Heart right ventricle (tissue), 16 donors: ENCODE measurements around the gene TRIM23. TPM values are rescaled to one million over a fixed set of nuclear protein-coding genes. Genes with fewer than 3 reads are reported as not detected.

Source experiments
- ATAC-seq, 8 donors: fragments of 200-7000 bp; cut with Tn5 transposase; one replicate each; pipeline ENCODE4 v1.9.1; 2020; ENCODE audit warnings: mild to moderate bottlenecking in 8 of 8, moderate library complexity in 8 of 8, moderate number of reproducible peaks in 1 of 8
- DNase-seq, 2 donors: peaks; one replicate each; pipeline ENCODE4 v3.0.0-alpha.2; 2020
- H3K27ac ChIP-seq, 10 donors: fragments of 200-600 bp; sonication (generic) in 2 of 10; one replicate each; pipeline versions ENCODE4 v1.5.0 to v1.8.0; 2020 to 2022; ENCODE audit warnings: mild to moderate bottlenecking in 3 of 10
- H3K27me3 ChIP-seq, 7 donors: fragments of 200-600 bp; one replicate each; pipeline ENCODE4 v1.8.0; 2021 to 2022; ENCODE audit warnings: mild to moderate bottlenecking in 2 of 7
- H3K36me3 ChIP-seq, 9 donors: fragments of 200-600 bp; sonication (generic) in 1 of 9; one replicate each; pipeline versions ENCODE4 v1.5.0 to v1.8.0; 2020 to 2022; ENCODE audit warnings: mild to moderate bottlenecking in 2 of 9
- H3K4me1 ChIP-seq, 9 donors: fragments of 200-600 bp; sonication (generic) in 1 of 9; one replicate each; pipeline versions ENCODE4 v1.5.0 to v1.8.0; 2020 to 2022; ENCODE audit warnings: mild to moderate bottlenecking in 4 of 9
- H3K4me3 ChIP-seq, 10 donors: fragments of 200-600 bp; sonication (generic) in 2 of 10; one replicate each; pipeline versions ENCODE4 v1.5.0 to v1.8.0; 2020 to 2022; ENCODE audit warnings: mild to moderate bottlenecking in 7 of 10, moderate library complexity in 2 of 10
- H3K9me3 ChIP-seq, 11 donors: fragments of 200-600 bp in 10 of 11; sonication (generic) in 2 of 11; one replicate each; pipeline versions ENCODE4 v1.5.0 to v1.8.0; 2013 to 2022; ENCODE audit warnings: mild to moderate bottlenecking in 2 of 11, control low read depth in 1 of 11, moderate library complexity in 1 of 11
- WGBS, 2 donors: extraction: QIAGEN DNeasy Blood & Tissue Kit; methylation state at CpG; one replicate each; pipeline ENCODE4 v1.1.7; 2013; ENCODE audit warnings: inconsistent platforms in 1 of 2; 5-methylcytosine and 5-hydroxymethylcytosine counted together
- intact Hi-C, 10 donors: fragments of 100-400 bp; cut with DNase I; formaldehyde crosslinking; loops; one replicate each; pipeline versions ENCODE4 v1.11.1 to v1.14.2; 2022
- polyA plus RNA-seq, 2 donors: library from polyadenylated mRNA; stranded (reverse); fragments of 200-250 nt; gene quantifications; one replicate each; pipeline ENCODE4 v1.2.3, GENCODE V29; 2013
- total RNA-seq, 10 donors: library from RNA; stranded (reverse); fragmentation: NEBNext Ultra II Directional in 3 of 10; extraction: Animal tissue kit (Norgen Biotek cat#: 25700) in 3 of 10; gene quantifications; one replicate each; pipeline versions ENCODE4 v1.2.1 to v1.2.4, GENCODE V29; 2021 to 2023
- TF ChIP-seq, protein P1 (sequence below), 9 donors: fragments of 200-600 bp; sonication (generic) in 2 of 9; IDR thresholded peaks; one replicate each; pipeline versions ENCODE4 v1.5.0 to v1.8.0; 2021 to 2022; ENCODE audit warnings: antibody characterized with exemption in 9 of 9, mild to moderate bottlenecking in 5 of 9, moderate library complexity in 1 of 9
- donor health status: Arrhythmogenic right ventricular cardiomyopathy.
- donor health status: ischemic (EF 13 %, LVEDD 7.1; RV severe dilation, severe dysfunction).
- donor health status: healthy with polysubstance abuse.
- donor health status: DM: no; HTN: yes; CAD: no.
- donor health status: DM: no; HTN: no; CAD: no.
- donor health status: ischemic (EF 25% LVEDD 6.9; RV normal size, moderate dysfunction).
- donor health status: ischemic (EF 25% LVEDD 5.7; RV mildly dilated, moderate dysfunction).
- donor health status: healthy.
- donor health status: DM: yes; HTN: yes; CAD: no.
- donor health status: Ischemic cardiomyopathy.
- donor health status: ischemic (EF 35%, LVEDD 5.7; RV mildly dilated, moderate dysfunction).
- donor health status: nonischemic (EF 11% LVEDD 7.7; RV severe dilation, severe dysfunction).
- donor health status: DM: yes; HTN: yes; CAD: no.
- donor health status: PGD.
- donor health status: ischemic (EF 29% LVEDD 5.4; RV normal size, mild dysfunction).
- donor health status: nonischemic (EF 23%, LVEDD 6.1; RV moderate dilation, normal function).

The TRIM23 gene
- total and polyA plus RNA-seq, 12 donors, result 3.8 to 22.6 (median 17.2) TPM

DNA sequence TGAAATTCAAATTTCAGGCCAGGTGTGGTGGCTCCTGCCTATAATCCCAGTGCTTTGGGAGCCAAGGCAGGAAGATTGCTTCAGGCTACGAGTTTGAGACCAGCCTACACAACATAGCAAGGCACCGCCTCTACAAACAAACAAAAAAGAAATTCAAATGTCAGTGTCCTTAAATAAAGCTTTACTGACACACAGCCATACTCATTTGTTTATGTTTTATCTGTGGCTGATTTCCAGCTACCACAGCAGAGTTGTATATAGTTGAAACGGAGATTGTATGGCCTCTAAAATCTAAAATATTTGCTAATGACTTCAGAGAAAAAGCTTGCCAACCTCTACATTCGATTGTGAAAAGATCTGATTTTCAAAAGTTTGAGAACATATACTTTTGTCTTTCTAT lies 16.1 kb upstream of the TRIM23 start:
- Histone ChIP-seq H3K9me3 (no peaks in the 10 kb centered on the region), H3K27me3 (no peaks in the 10 kb centered on the region), H3K27ac (no peak overlapping the region), H3K4me1 (no peaks in the 10 kb centered on the region), H3K36me3 (peaks cover 0 to 91% (median 26%) of the 10 kb centered on the region in 9 donors), H3K4me3 (no peak overlapping the region)
- no peak for ATAC-seq
- WGBS, 2 donors, result 97 to 99% methylated on average over 4 of the region's 4 CpGs
- no peak for DNase-seq
- TF ChIP-seq, protein P1, sequence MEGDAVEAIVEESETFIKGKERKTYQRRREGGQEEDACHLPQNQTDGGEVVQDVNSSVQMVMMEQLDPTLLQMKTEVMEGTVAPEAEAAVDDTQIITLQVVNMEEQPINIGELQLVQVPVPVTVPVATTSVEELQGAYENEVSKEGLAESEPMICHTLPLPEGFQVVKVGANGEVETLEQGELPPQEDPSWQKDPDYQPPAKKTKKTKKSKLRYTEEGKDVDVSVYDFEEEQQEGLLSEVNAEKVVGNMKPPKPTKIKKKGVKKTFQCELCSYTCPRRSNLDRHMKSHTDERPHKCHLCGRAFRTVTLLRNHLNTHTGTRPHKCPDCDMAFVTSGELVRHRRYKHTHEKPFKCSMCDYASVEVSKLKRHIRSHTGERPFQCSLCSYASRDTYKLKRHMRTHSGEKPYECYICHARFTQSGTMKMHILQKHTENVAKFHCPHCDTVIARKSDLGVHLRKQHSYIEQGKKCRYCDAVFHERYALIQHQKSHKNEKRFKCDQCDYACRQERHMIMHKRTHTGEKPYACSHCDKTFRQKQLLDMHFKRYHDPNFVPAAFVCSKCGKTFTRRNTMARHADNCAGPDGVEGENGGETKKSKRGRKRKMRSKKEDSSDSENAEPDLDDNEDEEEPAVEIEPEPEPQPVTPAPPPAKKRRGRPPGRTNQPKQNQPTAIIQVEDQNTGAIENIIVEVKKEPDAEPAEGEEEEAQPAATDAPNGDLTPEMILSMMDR (IDR thresholded peaks at IDR 0.05), result no peak
- intact Hi-C loops, result no loop called here

GRCh38 chr5:65630981-65631380 lies 6.8 kb upstream of the TRIM23 start:
- DNase-seq (no peak), ATAC-seq (no peak)
- H3K4me1 ChIP-seq, result peaks cover 0 to 10% (median 3%) of the 10 kb centered on the region in 9 donors
- H3K27ac ChIP-seq, result no peak overlapping the region
- H3K9me3 ChIP-seq, result no peaks in the 10 kb centered on the region
- TF ChIP-seq, protein P1 (IDR thresholded peaks at IDR 0.05), result no peak
- intact Hi-C loops, result no loop called here
- no peak overlapping the region for H3K4me3 ChIP-seq
- H3K27me3 ChIP-seq, result no peaks in the 10 kb centered on the region
- H3K36me3 ChIP-seq, result peaks cover 0 to 37% (median 5%) of the 10 kb centered on the region in 9 donors

DNA sequence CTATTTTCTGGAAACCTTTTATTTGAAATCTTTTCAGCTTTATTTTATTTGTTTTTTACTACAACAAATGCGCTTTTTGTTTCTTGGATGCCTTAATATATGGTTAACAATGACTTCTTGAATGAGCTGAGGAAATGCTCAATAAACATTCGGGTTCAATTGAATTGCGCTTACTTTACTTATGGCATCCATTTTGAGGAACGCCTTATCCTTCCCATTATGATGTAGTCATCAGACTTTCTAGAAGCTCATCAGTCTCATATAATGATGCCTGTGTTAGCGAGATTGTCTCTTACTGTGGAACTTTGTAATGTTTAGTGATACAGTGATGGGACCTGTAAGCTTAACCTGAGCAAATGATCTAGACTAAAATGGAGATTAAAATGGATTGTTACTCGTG lies 1.6 kb upstream of the TRIM23 start:
- Histone ChIP-seq H3K4me1 (peaks cover 4 to 43% (median 39%) of the 10 kb centered on the region in 9 donors), H3K27me3 (no peaks in the 10 kb centered on the region), H3K27ac (peak overlapping the region in 5 of 10 donors; percentile 90 to 94 (median 90)), H3K4me3 (peak overlapping the region; percentile 71 to 100 (median 87)), H3K36me3 (peaks cover 0 to 24% (median 5%) of the 10 kb centered on the region in 9 donors), H3K9me3 (no peaks in the 10 kb centered on the region)
- TF ChIP-seq, protein P1 (IDR thresholded peaks at IDR 0.05), result no peak
- 63 to 64% methylated on average over 6 of the region's 6 CpGs for WGBS, 2 donors
- intact Hi-C loops, result loop anchor here in 1 of 10 donors (10.0 kb wide), 1 partner anchor 299 kb away; the partner anchor contains the start of gene ERBIN
- DNase-seq, result no peak
- no peak for ATAC-seq

DNA sequence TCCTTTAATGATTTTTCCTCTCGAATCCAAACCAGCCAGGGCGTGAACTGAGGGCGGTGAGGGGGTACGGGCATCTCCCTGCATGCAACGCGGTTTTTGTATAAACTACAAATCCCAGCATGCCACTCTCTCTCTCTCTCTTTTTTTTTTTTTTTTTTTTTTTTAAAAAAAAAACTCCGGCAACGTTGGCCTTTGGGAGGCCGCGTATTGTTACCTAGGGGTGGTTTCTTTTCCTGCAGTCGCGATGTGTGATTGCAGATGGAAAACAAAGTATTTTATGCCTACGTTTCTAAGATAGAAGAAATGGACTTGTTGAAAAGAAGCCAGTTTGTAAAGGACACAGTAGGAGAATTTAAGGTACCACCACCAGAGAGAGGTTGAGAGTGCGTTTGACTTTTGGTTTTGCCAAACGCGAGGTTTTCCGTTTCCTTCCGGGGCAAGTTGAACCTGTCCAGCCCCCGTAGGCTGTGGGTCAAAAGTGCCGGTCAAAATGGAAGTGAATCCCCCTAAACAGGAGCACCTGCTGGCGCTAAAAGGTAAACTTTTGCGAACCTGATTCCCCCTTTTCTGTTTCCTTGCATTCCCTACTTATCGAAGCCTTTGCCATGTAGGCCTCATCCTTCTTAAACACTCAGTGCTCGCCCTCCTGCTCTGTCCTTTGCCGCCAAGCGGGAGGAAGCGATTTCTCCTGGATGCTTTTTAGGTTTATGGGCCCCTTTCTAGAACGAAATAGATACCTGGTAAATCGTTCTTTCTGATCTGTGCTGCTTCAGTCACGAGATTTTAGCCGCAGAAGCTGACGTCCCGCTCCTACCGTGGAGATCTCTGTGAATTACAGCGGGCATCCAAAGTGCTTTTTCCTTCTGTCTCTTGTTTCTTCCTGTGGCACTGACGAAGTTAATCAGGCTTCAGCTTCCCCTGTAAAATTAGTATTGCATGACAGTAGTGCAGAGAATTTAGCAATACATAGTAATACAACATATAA lies 730 bp upstream of the TRIM23 start, which contains the start of the genes SHLD3 and TRAPPC13:
Gene SHLD3 (plus strand): TSS at position 457 of the 985 bp plus-strand sequence. CDS start 4,561 bp downstream, outside the sequence.
Gene TRAPPC13 (plus strand): TSS at position 457 of the 985 bp plus-strand sequence. CDS start 34 bp downstream, at position 491.
- intact Hi-C loops, result loop anchor here in 2 of 10 donors (5.0 to 10.0 kb wide), 2 partner anchors 63 to 300 kb away; partner anchors contain the start of genes CENPK (in 1 of the 2), ERBIN (in 1 of the 2) and PPWD1 (in 1 of the 2)
- DNase-seq (peak; percentile 60 to 88), ATAC-seq (peak; percentile 90 to 96 (median 92))
- Histone ChIP-seq H3K27me3 (no peaks in the 10 kb centered on the region), H3K4me3 (peak within 1 kb of the TSS; percentile 71 to 100 (median 87)), H3K4me1 (peaks cover 4 to 46% (median 39%) of the 10 kb centered on the region in 9 donors), H3K9me3 (no peaks in the 10 kb centered on the region), H3K27ac (peak within 1 kb of the TSS; percentile 72 to 94 (median 90)), H3K36me3 (peaks cover 0 to 17% (median 4%) of the 10 kb centered on the region in 9 donors)
- TF ChIP-seq, protein P1 (IDR thresholded peaks at IDR 0.05), result peak in 2 of 9 donors; percentile 6 to 7
- 0% methylated on average over 36 of the region's 36 CpGs for WGBS, 2 donors
